K562 (cell line): Measurements from ENCODE around the gene ABCC1. TPM values are rescaled to one million over a fixed set of nuclear protein-coding genes. Genes with fewer than 3 reads are reported as not detected.

Experiments
- ATAC-seq: fragments of 200-7000 bp; cut with Tn5 transposase; 3 replicates; pipeline ENCODE4 v1.9.1; 2020; ENCODE audit warnings: moderate library complexity
- BruUV-seq: library from RNA; stranded (reverse); fragments of 400-500 nt; replicated peaks from 2 replicates; lab custom pipeline; 2021; lab: Mats Ljungman, UMichigan
- CTCF ChIA-PET: fragments of 300-600 bp; formaldehyde crosslinking; extraction: SDS; loops from one replicate; lab custom pipeline; 2021; ENCODE audit warnings: low intra/inter-chr PET ratio; lab: Yijun Ruan, JAX
- POLR2A ChIA-PET: fragments of 300-600, 350-650 bp; sonication (Branson Sonifier 250); formaldehyde crosslinking; extraction: SDS; loops from one replicate; lab custom pipeline; 2021; ENCODE audit warnings: antibody characterized with exemption, inconsistent platforms; lab: Yijun Ruan, JAX
- DNase-seq, 4 experiments: peaks; one replicate each; pipeline versions ENCODE4 v3.0.0 to v3.0.0-alpha.2; 2011 to 2018; ENCODE audit warnings: low spot score in 3 of 4, mixed read lengths in 3 of 4; ENCODE audit errors: extremely low read depth in 1 of 4
- FAIRE-seq: peaks from 2 replicates; lab custom pipeline; 2011; peaks lifted over from hg19 to GRCh38; lab: Jason Lieb, UNC
- H2AFZ ChIP-seq: 2 replicates; pipeline ENCODE4 v1.6.0; 2011; ENCODE audit warnings: low read depth, low read length, control low read depth, inconsistent platforms
- H3K27ac ChIP-seq: fragments of 200-600 bp; 3 replicates; pipeline ENCODE4 v1.8.0; 2011; ENCODE audit warnings: low read depth, mild to moderate bottlenecking, control low read depth, inconsistent platforms, low read length, moderate library complexity, mixed read lengths; ENCODE audit errors: extremely low read depth
- H3K27me3 ChIP-seq, 2 experiments: fragments of 300-600 bp in 1 of 2; 2 replicates in 1 of 2; 3 replicates in 1 of 2; pipeline versions ENCODE4 v1.6.0 to v1.8.0; 2011; ENCODE audit warnings: inconsistent platforms in 2 of 2, low read length in 2 of 2, mild to moderate bottlenecking in 1 of 2, mixed read lengths in 1 of 2, moderate library complexity in 1 of 2; ENCODE audit not compliant: control insufficient read depth in 2 of 2, insufficient read depth in 2 of 2
- H3K36me3 ChIP-seq: fragments of 300-600 bp; 3 replicates; pipeline ENCODE4 v1.8.0; 2011; ENCODE audit warnings: mild to moderate bottlenecking, low read length, inconsistent platforms; ENCODE audit not compliant: control insufficient read depth, insufficient read depth
- H3K4me1 ChIP-seq, 2 experiments: fragments of 200-600 bp in 1 of 2; replicated peaks in 1 of 2; 2 replicates in 1 of 2; 3 replicates in 1 of 2; pipeline versions ENCODE4 v1.5.1 to v1.8.0; 2011; ENCODE audit warnings: inconsistent platforms in 2 of 2, low read length in 2 of 2, mild to moderate bottlenecking in 1 of 2, mixed read lengths in 1 of 2, moderate library complexity in 1 of 2; ENCODE audit not compliant: control insufficient read depth in 2 of 2, insufficient read depth in 2 of 2
- H3K4me2 ChIP-seq: 2 replicates; pipeline ENCODE4 v1.6.1; 2011; ENCODE audit warnings: low read length, control low read depth, inconsistent platforms, mixed read lengths; ENCODE audit not compliant: insufficient read depth
- H3K4me3 ChIP-seq: fragments of 200-600 bp; sonication (generic), shearing (Covaris generic); 2 replicates; pipeline ENCODE4 v1.5.1; 2016; ENCODE audit warnings: control low read depth, inconsistent platforms
- H3K79me2 ChIP-seq: fragments of 200-600 bp; 3 replicates; pipeline ENCODE4 v1.8.0; 2011; ENCODE audit warnings: low read length, inconsistent platforms; ENCODE audit not compliant: control insufficient read depth, insufficient read depth
- H3K9ac ChIP-seq, 2 experiments: 2 replicates each; pipeline versions ENCODE4 v1.6.0 to v1.6.1; 2011; ENCODE audit warnings: low read depth in 2 of 2, low read length in 2 of 2, control low read depth in 1 of 2, inconsistent platforms in 1 of 2, mild to moderate bottlenecking in 1 of 2, mixed read lengths in 1 of 2; ENCODE audit not compliant: insufficient read depth in 1 of 2
- H3K9me1 ChIP-seq: one replicate; pipeline ENCODE4 v1.6.0; 2011; ENCODE audit warnings: inconsistent platforms, mild to moderate bottlenecking, low read length, moderate library complexity; ENCODE audit not compliant: control insufficient read depth, insufficient read depth
- H3K9me3 ChIP-seq: replicated peaks from 2 replicates; pipeline ENCODE4 v1.5.1; 2011; ENCODE audit warnings: low read depth, low read length, inconsistent platforms; ENCODE audit not compliant: control insufficient read depth, insufficient read depth
- H4K20me1 ChIP-seq: replicated peaks from 2 replicates; pipeline ENCODE4 v1.6.1; 2011; ENCODE audit warnings: low read length, inconsistent platforms, mixed read lengths; ENCODE audit not compliant: control insufficient read depth, insufficient read depth
- ELF2 ChIP-seq: fragments of 250-450 bp; sonication (Bioruptor Pico); IDR thresholded peaks from 2 replicates; pipeline ENCODE4 v1.5.0; 2021; ENCODE audit warnings: mild to moderate bottlenecking
- FOS ChIP-seq: IDR thresholded peaks from 3 replicates; pipeline ENCODE4 v1.6.1; 2011; ENCODE audit not compliant: insufficient read length; ENCODE audit errors: extremely low read depth
- MYBL2 ChIP-seq, 2 experiments: fragments of 450-650 bp in 1 of 2; sonication (generic) in 1 of 2; formaldehyde crosslinking in 1 of 2; IDR thresholded peaks; 2 replicates each; pipeline versions ENCODE4 v1.6.1 to v1.8.1; 2017 to 2022; ENCODE audit warnings: borderline replicate concordance in 1 of 2, inconsistent platforms in 1 of 2, low read depth in 1 of 2, mild to moderate bottlenecking in 1 of 2, missing genetic modification reagents in 1 of 2, moderate library complexity in 1 of 2
- STAG1 ChIP-seq: sonication (generic); formaldehyde crosslinking; IDR thresholded peaks from 2 replicates; pipeline ENCODE4 v1.5.0; 2020; ENCODE audit warnings: missing genetic modification reagents, borderline replicate concordance
- ZNF561 ChIP-seq: fragments of 450-650 bp; formaldehyde crosslinking; conservative IDR thresholded peaks from 2 replicates; pipeline ENCODE4 v1.4.0; 2020; ENCODE audit warnings: mild to moderate bottlenecking, moderate library complexity
- WGBS: fragments of 100-300 bp; shearing (Covaris generic); methylation state at CpG from one replicate; pipeline ENCODE4 v1.1.6; 2016; ENCODE audit warnings: low coverage, mixed read lengths; ENCODE audit not compliant: insufficient coverage; ENCODE audit errors: missing lambda C conversion rate; 5-methylcytosine and 5-hydroxymethylcytosine counted together
- in situ Hi-C: fragments of 300-500 bp; cut with MboI; formaldehyde crosslinking; loops from 4 replicates; pipeline ENCODE4 v1.15.0; 2018; ENCODE audit warnings: inconsistent platforms, mixed read lengths
- intact Hi-C: fragments of 100-400 bp; cut with micrococcal nuclease; formaldehyde crosslinking; loops from 2 replicates; pipeline ENCODE4 v1.14.2; 2022
- polyA plus RNA-seq, 8 experiments: library from polyadenylated mRNA; depleted of rRNA in 4 of 8; stranded (reverse) in 5 of 8; unstranded in 3 of 8; fragments of >200 nt; fragmentation: Nextera tagmentation in 2 of 8; fragmentation: Illumina TruSeq in 1 of 8; extraction: Ambion mirVana in 2 of 8; extraction: Trizol in 1 of 8; gene quantifications; 2 replicates each; pipeline versions ENCODE4 v1.2.1 to v1.2.3, GENCODE V29; 2011 to 2014; ENCODE audit warnings: inconsistent platforms in 1 of 8, missing spikeins in 1 of 8
- total RNA-seq, 7 experiments: library from RNA; depleted of rRNA in 6 of 7; stranded (reverse); fragments of >200 nt in 6 of 7; fragmentation: Illumina TruSeq in 2 of 7; extraction: Trizol in 2 of 7; gene quantifications; 2 replicates each; pipeline versions ENCODE4 v1.2.1 to v1.2.3, GENCODE V29; 2011 to 2021; ENCODE audit warnings: low replicate concordance in 1 of 7
- TF ChIP-seq, protein P1 (sequence below): fragments of 450-650 bp; IDR thresholded peaks from 2 replicates; pipeline ENCODE4 v1.6.1; 2016
- TF ChIP-seq, protein P2 (sequence below): fragments of 250-450 bp; sonication (Bioruptor Pico); IDR thresholded peaks from 2 replicates; pipeline ENCODE4 v1.5.0; 2021; ENCODE audit warnings: mild to moderate bottlenecking, borderline replicate concordance
- TF ChIP-seq, protein P3 (sequence below): fragments of 250-450 bp; sonication (Bioruptor Pico); IDR thresholded peaks from 2 replicates; pipeline ENCODE4 v1.6.1; 2021; ENCODE audit warnings: mild to moderate bottlenecking

Gene ABCC1
- total and polyA plus RNA-seq, 9 of the 15 experiments (the other 6 are each of a cell fraction or from before 2014, with no cell fraction given) = 3.9 to 41.6 (median 10.0) TPM

DNA sequence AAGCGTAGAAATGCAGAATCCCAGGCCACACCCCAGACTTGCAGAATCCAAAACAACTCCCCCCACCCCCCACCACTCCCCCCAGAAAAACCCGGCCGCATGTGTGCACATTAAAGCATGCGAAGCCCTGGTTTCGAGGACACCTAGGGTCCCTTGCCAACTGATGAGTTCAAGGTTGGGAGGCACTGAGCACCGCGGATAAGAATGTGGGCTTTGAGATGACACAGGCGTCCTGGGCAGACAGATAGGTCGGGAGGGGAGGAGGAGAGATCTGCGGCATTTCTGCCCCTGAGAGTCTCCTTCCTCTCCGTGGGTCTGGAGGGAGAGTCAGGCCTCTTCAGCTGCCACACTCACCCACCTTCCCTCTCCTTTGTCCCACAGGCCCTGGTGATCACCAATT is 98.3 kb downstream of the ABCC1 start:
- Histone ChIP-seq H3K9me1 (no peaks in the 10 kb centered on the region), H3K27ac (no peak overlapping the region), H3K9ac (0 out of 4 replicates have a peak overlapping the region, but pooled peaks of 1 of the 2 experiments have one; percentile 12), H3K27me3 (no peaks in the 10 kb centered on the region), H2AFZ (no peak overlapping the region), H3K79me2 (no peaks in the 10 kb centered on the region), H3K36me3 (peaks cover 88% of the 10 kb centered on the region; the same call in 2 of the 3 replicates), H3K9me3 (no peaks in the 10 kb centered on the region), H3K4me1 (no peaks in the 10 kb centered on the region; a peak in 1 of 5 replicates), H3K4me3 (no peak overlapping the region), H3K4me2 (no peak overlapping the region), H4K20me1 (no peaks in the 10 kb centered on the region)
- in situ Hi-C loops = no loop called here
- FAIRE-seq (no peak), DNase-seq (no peak), ATAC-seq (no peak)
- BruUV-seq = no TSS peak
- ChIA-PET CTCF (no interaction called here), POLR2A (no interaction called here)
- intact Hi-C loops = no loop called here
- 97% methylated on average over 4 of the region's 11 CpGs for WGBS
- TF ChIP-seq ELF2 (CRISPR knock-in tag) (no peak), STAG1 (no peak)
- TF ChIP-seq, protein P1, sequence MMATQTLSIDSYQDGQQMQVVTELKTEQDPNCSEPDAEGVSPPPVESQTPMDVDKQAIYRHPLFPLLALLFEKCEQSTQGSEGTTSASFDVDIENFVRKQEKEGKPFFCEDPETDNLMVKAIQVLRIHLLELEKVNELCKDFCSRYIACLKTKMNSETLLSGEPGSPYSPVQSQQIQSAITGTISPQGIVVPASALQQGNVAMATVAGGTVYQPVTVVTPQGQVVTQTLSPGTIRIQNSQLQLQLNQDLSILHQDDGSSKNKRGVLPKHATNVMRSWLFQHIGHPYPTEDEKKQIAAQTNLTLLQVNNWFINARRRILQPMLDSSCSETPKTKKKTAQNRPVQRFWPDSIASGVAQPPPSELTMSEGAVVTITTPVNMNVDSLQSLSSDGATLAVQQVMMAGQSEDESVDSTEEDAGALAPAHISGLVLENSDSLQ = no peak

DNA sequence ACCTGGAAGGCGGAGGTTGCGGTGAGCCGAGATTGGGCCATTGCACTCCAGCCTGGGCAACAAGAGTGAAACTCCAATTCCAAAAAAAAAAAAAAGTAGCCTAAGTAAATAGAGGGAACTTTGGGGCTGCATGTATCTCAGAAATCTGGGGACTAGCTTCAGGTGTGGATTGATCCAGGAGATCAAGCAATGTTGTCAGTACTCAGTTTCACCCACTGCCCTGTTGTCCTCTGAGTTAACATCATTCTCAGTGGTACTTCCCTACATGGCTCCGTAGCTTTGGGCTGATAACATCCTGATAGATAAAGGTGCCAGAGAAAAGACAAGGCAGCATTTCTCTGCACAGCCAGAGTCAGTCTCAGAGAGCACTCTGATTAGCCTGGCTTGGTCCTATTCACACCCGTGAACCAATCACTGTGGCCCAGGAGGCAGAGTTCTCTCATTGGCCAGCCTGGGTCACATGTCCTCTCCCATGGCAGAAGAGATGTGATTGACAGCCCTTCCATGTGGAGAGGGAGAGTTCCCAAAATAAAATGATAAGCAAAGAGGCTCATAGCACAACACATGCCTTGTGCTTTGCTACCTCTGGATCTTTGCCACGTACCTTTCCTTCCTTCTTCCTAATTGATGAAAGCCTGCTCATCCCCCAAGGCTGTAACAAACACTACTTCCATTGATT is 99.6 kb downstream of the ABCC1 start:
- H3K36me3 ChIP-seq = peaks cover 91% of the 10 kb centered on the region; the same call in 2 of the 3 replicates
- CTCF ChIA-PET = interaction anchor here (0.6 kb wide), 1 partner anchor 132 kb away, joined by 4 read pairs; no protein-coding TSS in a partner anchor
- FAIRE-seq (peak; percentile 86), DNase-seq (peak; percentile 46 to 80 (median 76)), ATAC-seq (peak; percentile 97)
- no peak overlapping the region for H2AFZ ChIP-seq
- H3K4me2 ChIP-seq = no peak overlapping the region
- H3K4me1 ChIP-seq = no peaks in the 10 kb centered on the region
- intact Hi-C loops = no loop called here
- 78% methylated on average over 6 of the region's 6 CpGs for WGBS
- no peaks in the 10 kb centered on the region for H3K9me1 ChIP-seq
- in situ Hi-C loops = no loop called here
- POLR2A ChIA-PET = no interaction called here
- H3K27me3 ChIP-seq = no peaks in the 10 kb centered on the region
- BruUV-seq = no TSS peak
- H3K9me3 ChIP-seq = no peaks in the 10 kb centered on the region
- no peak overlapping the region for H3K9ac ChIP-seq
- no peaks in the 10 kb centered on the region for H3K79me2 ChIP-seq
- H3K4me3 ChIP-seq = no peak overlapping the region
- H4K20me1 ChIP-seq = no peaks in the 10 kb centered on the region
- no peak overlapping the region for H3K27ac ChIP-seq
- TF ChIP-seq, protein P2, sequence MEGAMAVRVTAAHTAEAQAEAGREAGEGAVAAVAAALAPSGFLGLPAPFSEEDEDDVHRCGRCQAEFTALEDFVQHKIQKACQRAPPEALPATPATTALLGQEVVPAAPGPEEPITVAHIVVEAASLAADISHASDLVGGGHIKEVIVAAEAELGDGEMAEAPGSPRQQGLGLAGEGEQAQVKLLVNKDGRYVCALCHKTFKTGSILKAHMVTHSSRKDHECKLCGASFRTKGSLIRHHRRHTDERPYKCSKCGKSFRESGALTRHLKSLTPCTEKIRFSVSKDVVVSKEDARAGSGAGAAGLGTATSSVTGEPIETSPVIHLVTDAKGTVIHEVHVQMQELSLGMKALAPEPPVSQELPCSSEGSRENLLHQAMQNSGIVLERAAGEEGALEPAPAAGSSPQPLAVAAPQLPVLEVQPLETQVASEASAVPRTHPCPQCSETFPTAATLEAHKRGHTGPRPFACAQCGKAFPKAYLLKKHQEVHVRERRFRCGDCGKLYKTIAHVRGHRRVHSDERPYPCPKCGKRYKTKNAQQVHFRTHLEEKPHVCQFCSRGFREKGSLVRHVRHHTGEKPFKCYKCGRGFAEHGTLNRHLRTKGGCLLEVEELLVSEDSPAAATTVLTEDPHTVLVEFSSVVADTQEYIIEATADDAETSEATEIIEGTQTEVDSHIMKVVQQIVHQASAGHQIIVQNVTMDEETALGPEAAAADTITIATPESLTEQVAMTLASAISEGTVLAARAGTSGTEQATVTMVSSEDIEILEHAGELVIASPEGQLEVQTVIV = no peak
- TF ChIP-seq, protein P3, sequence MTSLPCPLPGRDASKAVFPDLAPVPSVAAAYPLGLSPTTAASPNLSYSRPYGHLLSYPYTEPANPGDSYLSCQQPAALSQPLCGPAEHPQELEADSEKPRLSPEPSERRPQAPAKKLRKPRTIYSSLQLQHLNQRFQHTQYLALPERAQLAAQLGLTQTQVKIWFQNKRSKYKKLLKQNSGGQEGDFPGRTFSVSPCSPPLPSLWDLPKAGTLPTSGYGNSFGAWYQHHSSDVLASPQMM (CRISPR knock-in tag) = no peak
- TF ChIP-seq MYBL2 (IDR thresholded peaks at IDR 0.05; ENCODE audit: low read depth) = no peak
- TF ChIP-seq MYBL2 (CRISPR knock-in tag; IDR thresholded peaks at IDR 0.05; ENCODE audit: borderline replicate concordance) = no peak
- TF ChIP-seq ZNF561 = no peak
- TF ChIP-seq, protein P1 = peak; percentile 97
- peak; percentile 83 for TF ChIP-seq FOS
